OCI-M1 (cell line): Measurements from ENCODE around the gene SEC14L2.
"Not testable (repeated sequence)": the region's sequence is repeated elsewhere in the genome, so short reads cannot be mapped to it uniquely, and the experiment has no call there.

Source experiments
- DNase-seq: peaks from one replicate; lab custom pipeline; 2025; lab: John Stamatoyannopoulos, UW

The SEC14L2 gene

DNA sequence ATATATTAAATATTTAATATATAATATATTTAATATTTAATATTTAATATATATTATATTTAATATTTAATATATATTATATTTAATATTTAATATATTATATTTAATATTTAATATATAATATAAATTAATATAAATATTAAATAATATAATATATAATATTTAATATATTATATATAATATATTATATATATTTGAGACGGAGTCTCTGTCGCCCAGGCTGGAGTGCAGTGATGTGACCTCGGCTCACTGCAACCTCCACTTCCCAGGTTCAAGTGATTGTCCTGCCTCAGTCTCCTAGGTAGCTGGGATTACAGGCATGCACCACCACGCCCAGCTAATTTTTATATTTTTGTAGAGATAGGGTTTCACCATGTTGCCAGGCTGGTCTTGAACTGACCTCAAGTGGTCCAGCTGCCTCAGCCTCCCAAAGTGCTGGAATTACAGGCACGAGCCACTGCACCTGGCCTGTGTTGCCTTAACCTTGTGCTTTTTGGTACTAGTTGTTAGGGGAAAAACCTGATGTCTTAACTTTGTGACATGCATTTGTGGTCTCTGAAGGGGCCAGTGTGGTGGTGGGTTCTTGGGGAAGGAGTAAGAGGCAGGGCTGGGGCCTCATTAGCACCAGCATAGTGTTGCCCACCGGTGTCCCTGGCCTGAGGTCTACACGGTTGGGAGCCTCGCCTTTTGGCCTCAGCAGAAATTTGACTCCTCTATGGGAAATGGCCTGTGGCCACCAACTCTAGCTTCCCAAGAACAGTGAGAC is 58.4 kb downstream of the SEC14L2 start:
- DNase-seq, result no peak

DNA sequence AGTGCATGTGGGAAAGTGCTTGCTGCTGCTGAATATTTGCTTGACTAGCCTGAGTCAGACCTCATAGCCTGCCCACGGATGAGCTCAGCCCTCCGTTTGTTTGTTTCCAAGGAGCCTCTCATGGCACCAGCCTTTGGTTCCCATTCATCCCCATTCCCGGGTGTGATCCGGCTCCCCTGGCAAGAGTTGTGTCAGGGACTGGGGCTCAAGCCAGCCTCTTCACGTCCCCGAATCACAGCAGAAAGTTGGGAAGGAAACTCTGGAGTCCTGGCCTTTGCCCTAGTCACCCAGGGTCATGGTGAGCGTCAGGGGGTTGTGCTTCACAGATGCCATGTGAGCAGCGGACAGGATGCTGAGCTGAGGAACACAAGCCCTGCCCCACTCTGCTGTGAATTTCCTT is 61.2 kb downstream of the SEC14L2 start:
- no peak for DNase-seq

DNA sequence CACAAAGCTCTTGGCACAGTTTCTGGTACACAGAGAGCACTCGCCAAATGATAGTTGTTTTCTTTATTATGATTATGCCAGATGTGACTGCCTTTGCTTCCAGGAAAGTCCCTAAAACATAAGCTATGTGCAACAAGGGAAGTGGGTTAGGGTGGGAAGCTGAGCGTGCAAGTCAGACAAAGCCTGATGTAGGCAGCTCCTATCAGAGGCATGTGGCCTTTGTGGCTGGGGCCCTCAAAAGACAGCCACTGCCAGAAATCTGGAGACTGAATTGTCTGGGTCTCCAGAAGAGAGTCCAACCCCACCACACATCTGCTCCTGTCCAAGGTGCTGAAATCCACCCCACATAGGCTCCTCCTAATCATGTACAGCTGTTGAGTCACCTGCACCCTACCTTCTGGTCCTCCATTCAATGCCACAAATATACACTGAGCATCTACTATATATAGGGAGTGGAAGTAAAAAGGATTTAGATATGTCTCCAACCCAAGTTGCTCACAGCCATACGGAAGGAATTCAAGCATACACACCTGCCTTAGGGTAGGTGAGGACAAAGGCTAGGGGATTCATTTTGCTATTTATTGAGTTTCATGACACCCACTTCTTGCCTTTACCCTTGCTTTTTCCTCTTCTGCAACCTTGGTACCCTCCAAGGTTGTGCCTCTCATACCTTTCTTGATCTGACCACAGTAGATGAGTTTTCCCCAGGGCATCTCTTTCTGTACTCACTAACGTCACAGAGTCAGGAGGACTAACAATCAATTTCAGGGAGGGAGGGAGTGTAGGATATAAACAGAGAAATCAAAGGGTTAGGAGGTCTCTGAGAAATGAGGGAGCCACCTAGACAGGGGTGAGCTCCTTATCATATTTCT is 62.6 kb downstream of the SEC14L2 start:
- peak; percentile 54 for DNase-seq

DNA sequence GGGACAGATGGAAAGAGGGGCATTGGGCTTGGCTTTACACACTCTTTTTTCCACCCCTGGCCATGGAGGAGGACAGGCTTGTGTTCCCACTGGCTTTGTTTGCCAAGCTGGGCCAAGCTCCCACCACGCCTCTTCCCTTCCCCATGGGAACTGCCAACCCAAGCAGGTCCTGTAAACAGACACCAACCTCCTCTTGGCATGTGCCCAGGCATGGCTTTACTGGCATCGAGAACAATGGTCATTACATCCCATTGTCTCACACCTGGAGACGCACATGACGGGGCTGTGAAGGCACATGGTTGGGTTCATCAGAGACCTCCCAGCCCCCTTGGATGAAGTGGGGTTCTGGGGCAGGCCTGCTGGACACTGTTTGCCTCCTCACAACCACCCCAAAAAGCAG is 63.3 kb downstream of the SEC14L2 start:
- DNase-seq, result no peak

DNA sequence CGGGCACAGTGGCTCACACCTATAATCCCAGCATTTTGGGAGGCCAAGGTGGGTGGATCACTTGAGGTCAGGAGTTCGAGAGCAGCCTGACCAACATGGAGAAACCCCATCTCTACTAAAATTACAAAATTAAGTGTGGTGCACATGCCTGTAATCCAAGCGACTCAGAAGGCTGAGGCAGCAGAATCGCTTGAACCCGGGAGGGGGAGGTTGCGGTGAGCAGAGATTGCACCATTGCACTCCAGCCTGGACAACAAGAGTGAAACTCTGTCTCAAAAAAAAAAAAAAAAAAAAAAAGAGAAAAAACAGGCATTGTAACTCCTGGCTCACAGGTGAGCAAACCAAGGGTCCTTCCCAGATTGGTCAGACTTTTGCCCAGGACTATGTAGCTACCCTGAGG is 63.7 kb downstream of the SEC14L2 start:
- not testable (repeated sequence) for DNase-seq

DNA sequence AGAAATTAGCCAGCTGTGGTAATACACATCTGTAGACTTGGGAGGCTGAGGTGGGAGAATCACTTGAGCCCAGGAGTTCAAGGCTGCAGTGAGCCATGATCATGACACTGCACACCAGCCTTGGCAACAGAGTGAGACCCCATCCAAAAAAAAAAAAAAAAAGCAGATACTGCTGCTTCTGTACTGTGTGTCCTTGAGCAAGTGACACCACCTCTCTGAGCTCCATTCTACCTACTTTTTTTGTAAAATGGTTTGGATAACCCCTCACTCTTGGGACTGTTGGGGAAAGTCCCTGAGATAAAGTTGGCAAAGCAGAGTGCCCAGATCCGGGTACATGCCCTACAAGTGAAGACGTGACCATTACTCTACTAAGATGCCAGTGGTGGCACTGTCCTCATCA is 72.3 kb downstream of the SEC14L2 start:
- DNase-seq, result no peak

DNA sequence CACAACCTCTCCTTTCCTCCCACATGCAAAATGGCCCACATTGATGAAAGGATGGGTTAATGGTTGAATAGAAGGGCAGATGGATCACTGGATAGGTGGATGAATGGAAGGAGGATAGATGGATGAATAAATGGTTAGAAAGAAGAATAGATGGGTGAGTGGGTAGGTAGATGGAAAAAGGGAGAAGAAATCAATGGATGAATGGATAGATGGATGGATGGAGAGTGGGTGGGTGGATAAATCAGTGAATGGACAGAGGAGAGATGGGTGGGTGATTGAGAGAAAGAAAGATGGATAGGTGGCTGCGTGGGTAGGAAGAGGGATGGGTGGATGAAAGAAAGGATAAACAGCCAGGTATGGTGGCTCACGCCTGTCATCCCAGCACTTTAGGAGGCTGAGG is 73.8 kb downstream of the SEC14L2 start:
- no peak for DNase-seq

DNA sequence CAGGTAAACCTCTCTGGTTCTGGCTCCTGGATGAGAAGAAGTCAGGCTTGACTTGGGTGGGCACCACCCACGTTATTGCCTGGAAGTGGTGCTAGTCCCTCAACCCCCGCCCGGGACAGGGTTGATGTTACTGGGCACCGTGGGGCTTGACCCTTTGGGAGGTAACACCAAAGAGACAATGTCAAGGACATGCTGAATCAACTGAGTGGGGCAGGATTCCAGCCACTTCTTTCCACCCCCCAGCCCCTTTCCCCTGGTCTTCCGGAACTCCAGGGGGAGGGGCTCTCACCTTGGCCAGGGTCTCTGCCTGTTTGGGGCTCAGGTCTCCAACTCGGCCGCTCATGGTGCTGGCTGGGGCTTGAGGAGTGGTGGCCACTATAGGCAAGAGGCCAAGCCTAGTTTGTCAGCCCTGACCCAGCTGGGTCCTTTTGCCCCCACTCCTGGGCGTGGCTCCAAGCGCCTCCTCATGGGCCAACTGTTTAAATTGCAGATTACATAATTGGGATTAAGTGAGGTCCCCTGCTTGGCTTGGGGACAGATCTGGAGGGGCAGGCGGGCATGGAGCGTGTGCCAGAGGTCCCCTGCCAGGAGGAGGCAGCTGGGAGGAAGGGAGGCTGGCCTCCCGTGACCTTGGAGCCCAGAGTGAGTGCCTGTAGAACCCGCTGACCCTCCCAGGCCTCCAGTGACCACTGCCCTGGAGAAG is 74.9 kb downstream of the SEC14L2 start, which contains the start of gene SEC14L3:
Gene SEC14L3, minus strand, starts transcription at position 402 of the 703 bp plus-strand sequence. Its CDS starts 59 bp downstream, at position 343.
- DNase-seq, result no peak

DNA sequence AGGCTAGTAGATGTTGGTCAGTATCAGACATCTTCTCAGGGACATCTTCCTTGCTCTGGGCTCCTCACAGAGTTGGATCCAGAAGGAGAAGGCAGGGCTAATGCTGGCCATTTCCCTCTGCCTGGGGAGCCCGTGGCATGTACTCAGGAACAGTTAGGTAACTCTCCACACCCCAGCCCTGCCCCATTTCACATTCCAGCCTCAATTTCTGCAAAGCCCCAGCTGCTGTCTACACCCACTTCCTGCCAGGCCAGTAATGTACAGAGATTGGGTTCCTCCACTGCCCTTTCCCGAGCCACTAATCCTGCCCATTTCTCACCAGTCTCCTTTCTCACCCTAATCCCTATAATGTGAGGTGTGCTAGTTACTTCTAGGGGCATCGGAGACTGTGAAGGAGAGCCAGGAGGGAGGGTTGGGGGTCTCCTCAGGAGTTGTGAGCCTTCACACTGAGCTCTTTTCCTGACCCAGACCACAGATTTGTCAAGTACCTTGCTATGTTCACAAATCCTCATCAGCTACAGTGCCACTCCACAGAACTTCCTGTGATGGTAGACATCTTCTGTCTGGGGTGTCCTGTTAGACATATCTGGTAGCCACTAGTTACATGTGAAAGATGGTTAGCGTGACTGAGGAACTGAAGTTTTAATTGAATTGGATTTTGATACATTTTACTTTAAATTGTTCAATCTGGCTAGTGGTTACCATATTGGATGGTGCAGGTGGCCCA is 76.3 kb downstream of the SEC14L2 start:
- no peak for DNase-seq

DNA sequence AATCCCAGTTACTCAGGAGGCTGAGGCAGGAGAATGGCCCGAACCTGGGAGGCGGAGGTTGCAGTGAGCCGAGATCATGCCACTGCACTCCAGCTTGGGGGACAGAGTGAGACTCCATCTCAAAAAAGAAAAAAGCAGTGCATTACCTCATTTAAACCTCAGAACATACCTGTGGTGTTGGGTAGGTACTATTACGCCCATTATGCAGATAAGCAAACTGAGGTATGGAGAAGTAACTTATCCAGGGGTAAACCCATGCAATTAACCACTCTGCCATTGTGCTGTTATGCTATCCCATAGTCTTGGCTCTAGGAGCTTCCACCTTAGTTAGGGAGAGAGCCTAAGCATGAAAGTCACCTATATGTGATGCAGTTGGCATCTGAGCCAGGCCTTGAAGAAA is 77.3 kb downstream of the SEC14L2 start:
- no peak for DNase-seq
